AG10803 (cell line): Measurements from ENCODE around the gene RGP1.

Source experiments
- DNase-seq: peaks from one replicate; pipeline ENCODE4 v3.0.0; 2010; ENCODE audit warnings: low read depth
- H3K4me3 ChIP-seq: 2 replicates; pipeline ENCODE4 v1.5.1; 2011; ENCODE audit warnings: mild to moderate bottlenecking, low read length, control low read depth
- CTCF ChIP-seq: conservative IDR thresholded peaks from 2 replicates; pipeline ENCODE4 v1.5.1; 2011; ENCODE audit warnings: mild to moderate bottlenecking, low read length, control low read depth, inconsistent platforms

RGP1 gene

GRCh38 chr9:35781066-35781465, 32.0 kb downstream of the RGP1 start:
- no peak overlapping the region for H3K4me3 ChIP-seq
- no peak for TF ChIP-seq CTCF
- no peak for DNase-seq

- no peak for TF ChIP-seq CTCF
- DNase-seq, result no peak
- no peak overlapping the region for H3K4me3 ChIP-seq
These were observed 34.3 kb downstream of the RGP1 start for GRCh38 chr9:35783418-35783817.

- no peak overlapping the region for H3K4me3 ChIP-seq
- no peak for TF ChIP-seq CTCF
- no peak for DNase-seq
These were observed 40.5 kb downstream of the RGP1 start for GRCh38 chr9:35789541-35789940.

- DNase-seq, result no peak
- no peak for TF ChIP-seq CTCF
- no peak overlapping the region for H3K4me3 ChIP-seq
These were observed 40.9 kb downstream of the RGP1 start for GRCh38 chr9:35790025-35790384.

- peak; percentile 83 for DNase-seq
- peak; percentile 91 for TF ChIP-seq CTCF
- H3K4me3 ChIP-seq, result peak overlapping the region; percentile 41
These were observed 41.6 kb downstream of the RGP1 start for GRCh38 chr9:35790385-35791296.

- peak; percentile 39 for DNase-seq
- peak within 1 kb of the TSS; percentile 74 for H3K4me3 ChIP-seq
These were observed 42.3 kb downstream of the RGP1 start, which contains the start of gene NPR2 for GRCh38 chr9:35791297-35791921. NPR2 (plus strand) TSS chr9:35791591; CDS start chr9:35792409, 818 bp downstream.

More at GRCh38 chr9:35791297-35791921, 42.3 kb downstream of the RGP1 start, which contains the start of gene NPR2:
- no peak for TF ChIP-seq CTCF
